T-helper 2 cell (primary cell): ENCODE data around the gene GLT6D1.

ENCODE experiments used
- DNase-seq, 5 experiments: peaks; one replicate each; pipeline versions ENCODE4 v3.0.0 to v3.0.0-alpha.2; 2012 to 2022

The GLT6D1 gene

GRCh38 chr9:135582966-135583687 lies 56.2 kb downstream of the GLT6D1 start:
- DNase-seq = no peak

DNA sequence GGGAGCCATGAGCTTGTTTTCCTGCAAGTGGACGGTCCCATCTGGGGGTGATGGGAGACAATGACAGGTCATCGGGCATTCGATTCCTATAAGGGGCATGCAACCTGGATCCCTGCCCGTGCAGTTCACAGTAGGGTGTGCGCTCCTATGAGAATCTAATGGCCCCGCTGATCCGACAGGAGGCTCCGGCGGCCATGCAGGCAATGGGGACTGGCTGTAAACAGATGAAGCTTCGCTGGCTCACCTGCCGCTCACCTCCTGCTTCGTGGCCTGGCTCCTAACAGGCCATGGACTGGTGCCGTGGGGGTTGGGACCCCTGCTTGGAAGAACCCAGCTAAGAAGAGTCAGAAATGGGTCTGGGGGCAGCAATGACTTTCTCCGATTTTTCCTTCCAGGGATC lies 56.8 kb downstream of the GLT6D1 start:
- no peak for DNase-seq

DNA sequence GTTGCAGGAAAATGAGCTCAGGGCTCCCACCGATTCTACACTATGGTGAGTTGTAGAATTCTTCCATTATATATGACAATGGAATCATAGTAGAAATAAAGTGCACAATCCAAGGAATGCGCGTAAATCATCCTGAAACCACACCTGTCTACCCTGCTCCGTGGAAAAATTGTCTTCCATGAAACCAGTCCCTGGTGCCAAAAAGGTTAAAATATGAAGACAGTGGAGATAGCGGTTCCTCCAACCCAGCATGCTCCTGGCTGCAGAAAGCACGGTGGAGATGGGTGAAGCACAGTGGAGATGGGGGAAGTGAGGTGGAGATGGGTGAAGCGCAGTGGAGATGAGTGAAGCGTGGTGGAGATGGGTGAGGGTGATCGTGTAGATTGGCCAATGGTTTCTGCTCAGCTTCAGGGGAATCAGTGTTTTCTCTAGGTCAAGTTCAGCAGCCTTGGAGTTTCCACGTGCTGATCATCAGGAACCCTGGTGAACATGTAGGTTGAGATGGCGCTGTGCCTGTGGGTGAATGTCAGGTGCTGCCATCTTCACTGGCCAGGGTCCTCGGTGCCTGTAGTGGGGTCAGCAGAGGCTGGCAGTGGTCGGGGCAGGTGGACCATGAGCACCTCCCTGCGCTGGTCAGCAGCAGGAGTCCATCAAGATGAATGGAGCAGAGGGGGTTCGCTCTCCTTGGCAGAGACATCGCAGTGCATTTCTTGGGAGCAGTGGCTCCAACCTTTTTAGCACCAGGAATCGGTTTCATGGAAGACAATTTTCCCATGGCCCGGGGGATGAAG lies 57.5 kb downstream of the GLT6D1 start:
- DNase-seq = no peak

- DNase-seq = no peak
These were observed 58.5 kb downstream of the GLT6D1 start for GRCh38 chr9:135580664-135581380.

DNA sequence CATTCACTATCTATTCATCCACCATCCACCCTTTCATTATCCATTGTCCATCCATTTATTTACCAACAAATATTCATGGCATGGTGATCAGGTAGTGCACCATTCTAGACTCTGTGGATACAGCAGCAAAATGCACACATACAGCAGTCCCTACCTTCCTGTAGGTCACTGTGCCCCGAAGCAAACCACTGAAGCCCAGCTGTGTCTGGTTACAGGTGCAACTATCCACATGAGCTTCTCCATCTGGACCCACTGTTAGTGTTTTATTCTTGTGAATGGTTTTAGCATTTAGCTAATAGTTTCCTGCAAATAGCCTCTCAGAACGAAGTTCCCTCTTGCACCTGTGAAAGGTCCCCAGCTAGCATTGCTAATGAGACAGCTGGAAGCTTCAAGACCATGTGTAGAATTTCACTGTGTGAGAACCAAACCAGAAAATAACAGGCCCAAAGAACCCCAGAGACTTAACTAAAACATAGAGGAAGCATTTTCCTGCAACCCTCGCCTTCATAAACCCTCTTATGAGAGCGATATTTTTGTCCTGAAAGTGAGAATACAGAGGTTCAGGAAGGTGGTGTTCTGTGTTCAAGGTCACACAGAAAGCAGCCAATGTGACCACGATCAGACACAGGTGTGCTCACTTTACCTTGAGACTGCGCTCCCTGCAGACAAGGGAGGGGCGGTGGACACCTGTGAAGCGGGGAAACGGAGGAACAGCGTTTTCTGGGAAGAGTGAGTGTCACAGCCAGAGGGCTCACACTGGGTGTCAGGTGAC lies 59.3 kb downstream of the GLT6D1 start:
- DNase-seq = no peak

DNA sequence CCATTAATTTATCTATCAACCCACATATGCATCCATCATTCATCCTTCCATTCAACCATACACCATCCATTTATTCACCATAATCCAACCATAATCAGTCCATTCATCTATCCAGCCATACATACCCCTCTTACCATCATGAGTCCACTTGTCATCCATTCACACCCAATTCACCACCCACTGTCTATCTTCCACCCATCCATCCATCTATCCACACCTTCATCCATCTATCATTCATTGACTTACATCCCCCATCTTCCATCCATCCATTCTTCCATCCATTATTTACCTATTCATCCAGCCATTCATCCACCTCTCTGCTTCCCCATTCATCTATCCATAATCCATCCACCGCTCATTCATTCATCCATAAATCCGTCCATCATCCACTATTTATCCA lies 60.0 kb downstream of the GLT6D1 start:
- DNase-seq = no peak

- DNase-seq = no peak
These were observed 62.1 kb downstream of the GLT6D1 start for GRCh38 chr9:135577256-135577655.

DNA sequence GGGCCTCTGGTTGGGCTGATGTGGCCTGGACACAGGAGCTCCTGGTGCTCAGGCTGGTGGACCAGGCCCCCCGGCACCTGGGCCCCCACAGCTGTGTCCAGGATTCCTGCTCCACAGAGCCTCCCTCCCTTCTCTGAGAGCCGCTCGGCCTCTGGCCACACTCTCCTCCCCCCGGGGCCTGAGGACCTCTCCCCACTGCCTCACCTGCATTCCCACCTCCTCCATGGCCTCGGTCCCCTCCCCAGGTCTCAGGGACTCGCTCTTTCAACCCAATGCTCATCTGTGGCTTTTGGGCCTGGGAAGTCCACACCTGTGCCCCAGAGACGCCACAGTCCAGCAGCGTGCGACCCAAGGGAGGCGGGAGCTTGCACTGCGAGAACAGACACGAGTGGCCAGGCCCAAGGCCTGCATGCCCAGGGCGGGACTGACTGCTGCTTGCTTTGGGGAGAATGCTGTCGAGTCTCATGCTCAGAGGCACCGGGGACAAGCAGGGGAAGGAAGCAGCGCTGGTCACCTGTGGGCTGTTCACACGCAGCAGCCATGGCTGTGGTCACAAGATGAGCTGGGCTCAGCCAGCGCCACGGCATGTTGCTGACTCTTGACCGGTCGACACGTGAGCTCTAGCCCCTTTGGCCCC lies 63.2 kb downstream of the GLT6D1 start:
- no peak for DNase-seq

- no peak for DNase-seq
These were observed 64.4 kb downstream of the GLT6D1 start for GRCh38 chr9:135574943-135575342.

DNA sequence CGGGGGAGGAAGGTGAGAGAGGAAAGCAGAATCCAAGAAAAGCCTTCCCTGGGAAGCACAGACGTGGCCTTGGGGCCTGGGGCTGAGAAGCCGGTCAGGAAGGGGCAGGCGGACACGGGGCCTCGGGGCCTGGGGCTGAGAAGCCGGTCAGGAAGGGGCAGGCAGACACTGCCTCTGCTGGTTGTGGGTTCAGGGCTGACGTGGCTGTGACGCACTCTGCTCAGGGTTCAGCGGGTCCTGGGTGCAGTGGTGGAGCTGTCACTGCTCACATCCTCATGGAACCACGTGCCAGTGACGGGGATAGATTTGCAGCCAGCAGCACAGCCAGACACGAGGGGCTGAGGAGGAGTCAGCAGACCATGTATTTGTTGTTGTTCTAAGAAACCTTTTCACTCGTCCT lies 65.0 kb downstream of the GLT6D1 start:
- DNase-seq = no peak
